BLaER1 treated with 17β-estradiol and CSF1 and Interleukin-3, amounts not matched to agents 10 nM and 100 nM (cell line): Measurements from ENCODE around the gene RAD50.

Source experiments
- H3K27ac ChIP-seq, 11 experiments: shearing (Covaris generic); formaldehyde crosslinking; 2 replicates each; pipeline ENCODE4 v1.8.1; 2022
- H3K27me3 ChIP-seq, 11 experiments: shearing (Covaris generic); formaldehyde crosslinking; 2 replicates each; pipeline ENCODE4 v1.8.1; 2022
- H3K36me3 ChIP-seq, 11 experiments: shearing (Covaris generic); formaldehyde crosslinking; 2 replicates each; pipeline ENCODE4 v1.8.1; 2022
- H3K4me1 ChIP-seq, 10 experiments: shearing (Covaris generic); formaldehyde crosslinking; 2 replicates each; pipeline ENCODE4 v1.8.1; 2022
- H3K4me2 ChIP-seq, 11 experiments: shearing (Covaris generic); formaldehyde crosslinking; 2 replicates each; pipeline ENCODE4 v1.8.1; 2022
- H3K4me3 ChIP-seq, 10 experiments: shearing (Covaris generic); formaldehyde crosslinking; 2 replicates each; pipeline ENCODE4 v1.8.1; 2022
- H3K9ac ChIP-seq, 11 experiments: shearing (Covaris generic); formaldehyde crosslinking; 2 replicates each; pipeline ENCODE4 v1.8.1; 2022
- H3K9me3 ChIP-seq, 11 experiments: shearing (Covaris generic); formaldehyde crosslinking; replicated peaks in 1 of 11; 2 replicates each; pipeline ENCODE4 v1.8.1; 2022
- H4K20me1 ChIP-seq, 11 experiments: shearing (Covaris generic); formaldehyde crosslinking; 2 replicates each; pipeline ENCODE4 v1.8.1; 2022
- Cebpa-rat ChIP-seq, 11 experiments: shearing (Covaris generic); IDR thresholded peaks; 2 replicates each; pipeline ENCODE4 v1.8.1; 2022

Gene RAD50

DNA sequence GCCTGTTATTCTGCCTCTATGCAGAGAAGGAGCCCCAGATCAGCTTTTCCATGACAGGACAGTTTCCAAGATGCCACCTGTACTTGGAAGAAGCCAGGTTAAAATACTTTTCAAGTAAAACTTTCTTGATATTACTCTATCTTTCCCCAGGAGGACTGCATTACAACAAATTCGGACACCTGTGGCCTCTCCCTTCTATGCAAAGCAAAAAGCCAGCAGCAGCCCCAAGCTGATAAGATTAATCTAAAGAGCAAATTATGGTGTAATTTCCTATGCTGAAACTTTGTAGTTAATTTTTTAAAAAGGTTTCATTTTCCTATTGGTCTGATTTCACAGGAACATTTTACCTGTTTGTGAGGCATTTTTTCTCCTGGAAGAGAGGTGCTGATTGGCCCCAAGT is 116.7 kb downstream of the RAD50 start:
- Histone ChIP-seq H4K20me1 (no peaks in the 10 kb centered on the region; a peak in 1 of 22 replicates), H3K36me3 (no peaks in the 10 kb centered on the region), H3K4me3 (no peak overlapping the region), H3K4me1 (no peaks in the 10 kb centered on the region), H3K27me3 (no peaks in the 10 kb centered on the region), H3K27ac (no peak overlapping the region), H3K9me3 (0 out of 22 replicates have a peak, but pooled peaks cover 0 to 6% (median 0%) of the 10 kb centered on the region in 11 experiments), H3K9ac (no peak overlapping the region), H3K4me2 (no peak overlapping the region)
- TF ChIP-seq Cebpa-rat (IDR thresholded peaks at IDR 0.05): no peak

GRCh38 chr5:132673939-132674630 is 117.3 kb downstream of the RAD50 start, which contains the start of gene IL4:
IL4 (plus strand) TSS chr5:132673989; CDS start chr5:132674051, 62 bp downstream.
- Histone ChIP-seq H3K4me3 (no peak within 1 kb of the TSS), H3K36me3 (no peaks in the 10 kb centered on the region), H3K27ac (no peak within 1 kb of the TSS), H3K27me3 (no peaks in the 10 kb centered on the region), H3K4me2 (no peak within 1 kb of the TSS), H3K9ac (no peak within 1 kb of the TSS), H4K20me1 (no peaks in the 10 kb centered on the region), H3K4me1 (no peaks in the 10 kb centered on the region), H3K9me3 (0 out of 22 replicates have a peak, but pooled peaks cover 0 to 6% (median 0%) of the 10 kb centered on the region in 11 experiments)
- TF ChIP-seq Cebpa-rat (IDR thresholded peaks at IDR 0.05): no peak

GRCh38 chr5:132674671-132675506 is 118.1 kb downstream of the RAD50 start:
- no peaks in the 10 kb centered on the region for H3K4me1 ChIP-seq
- no peak overlapping the region for H3K4me3 ChIP-seq
- H3K9ac ChIP-seq: no peak overlapping the region
- no peak overlapping the region for H3K4me2 ChIP-seq
- no peaks in the 10 kb centered on the region for H4K20me1 ChIP-seq
- H3K27me3 ChIP-seq: no peaks in the 10 kb centered on the region
- no peak overlapping the region for H3K27ac ChIP-seq
- H3K9me3 ChIP-seq: 0 out of 22 replicates have a peak, but pooled peaks cover 0 to 6% (median 0%) of the 10 kb centered on the region in 11 experiments
- H3K36me3 ChIP-seq: no peaks in the 10 kb centered on the region
- no peak for TF ChIP-seq Cebpa-rat (IDR thresholded peaks at IDR 0.05)

GRCh38 chr5:132675936-132676689 is 119.3 kb downstream of the RAD50 start:
- H3K27ac ChIP-seq: no peak overlapping the region
- H3K4me1 ChIP-seq: peaks cover 0 to under 1% (median 0%) of the 10 kb centered on the region in 10 experiments; a peak in 2 of 20 replicates
- no peaks in the 10 kb centered on the region for H3K27me3 ChIP-seq
- no peak overlapping the region for H3K4me2 ChIP-seq
- H3K9me3 ChIP-seq: 0 out of 22 replicates have a peak, but pooled peaks cover 0 to under 1% (median 0%) of the 10 kb centered on the region in 11 experiments
- no peak for TF ChIP-seq Cebpa-rat (IDR thresholded peaks at IDR 0.05)
- no peaks in the 10 kb centered on the region for H4K20me1 ChIP-seq
- no peak overlapping the region for H3K4me3 ChIP-seq
- no peak overlapping the region for H3K9ac ChIP-seq
- no peaks in the 10 kb centered on the region for H3K36me3 ChIP-seq

GRCh38 chr5:132677191-132677590 is 120.4 kb downstream of the RAD50 start:
- Histone ChIP-seq H3K27ac (no peak overlapping the region), H3K9me3 (no peaks in the 10 kb centered on the region), H3K27me3 (no peaks in the 10 kb centered on the region), H3K4me1 (peaks cover 0 to 7% (median 0%) of the 10 kb centered on the region in 10 experiments; a peak in 4 of 20 replicates), H3K4me3 (no peak overlapping the region), H3K4me2 (no peak overlapping the region), H3K36me3 (no peaks in the 10 kb centered on the region), H3K9ac (no peak overlapping the region), H4K20me1 (no peaks in the 10 kb centered on the region)
- TF ChIP-seq Cebpa-rat (IDR thresholded peaks at IDR 0.05): no peak

GRCh38 chr5:132677682-132678400 is 121.1 kb downstream of the RAD50 start:
- Histone ChIP-seq H3K4me3 (no peak overlapping the region), H3K27ac (no peak overlapping the region), H3K9me3 (no peaks in the 10 kb centered on the region), H3K4me1 (peaks cover 0 to 7% (median 0%) of the 10 kb centered on the region in 10 experiments; a peak in 4 of 20 replicates), H3K36me3 (no peaks in the 10 kb centered on the region), H3K4me2 (no peak overlapping the region), H3K27me3 (no peaks in the 10 kb centered on the region), H3K9ac (no peak overlapping the region), H4K20me1 (no peaks in the 10 kb centered on the region)
- TF ChIP-seq Cebpa-rat (IDR thresholded peaks at IDR 0.05): no peak

DNA sequence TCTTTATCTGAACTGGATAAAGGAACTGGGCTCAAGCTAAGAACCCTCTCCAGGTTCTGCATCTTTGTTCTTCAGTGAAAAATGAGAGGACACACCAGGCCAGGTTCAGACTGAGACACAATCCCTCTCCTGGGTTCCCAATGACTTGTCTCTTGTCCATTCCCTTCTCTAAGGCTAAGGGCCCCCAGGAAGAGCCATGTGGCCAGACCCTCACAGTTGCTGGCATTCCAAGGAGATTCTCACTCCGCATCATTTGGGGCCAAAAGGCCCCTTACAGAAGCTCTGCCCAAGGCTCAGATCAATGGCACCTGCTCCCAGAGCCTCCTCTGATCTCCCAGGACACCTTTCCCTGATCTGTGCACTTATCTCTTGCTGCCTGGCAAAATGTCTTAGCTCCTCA is 122.0 kb downstream of the RAD50 start:
- no peak overlapping the region for H3K27ac ChIP-seq
- H3K4me3 ChIP-seq: no peak overlapping the region
- no peak for TF ChIP-seq Cebpa-rat (IDR thresholded peaks at IDR 0.05)
- H3K9ac ChIP-seq: no peak overlapping the region
- no peaks in the 10 kb centered on the region for H3K36me3 ChIP-seq
- no peaks in the 10 kb centered on the region for H3K27me3 ChIP-seq
- H3K9me3 ChIP-seq: no peaks in the 10 kb centered on the region
- H4K20me1 ChIP-seq: no peaks in the 10 kb centered on the region
- H3K4me1 ChIP-seq: peaks cover 0 to 7% (median 0%) of the 10 kb centered on the region in 10 experiments; a peak in 4 of 20 replicates
- no peak overlapping the region for H3K4me2 ChIP-seq

DNA sequence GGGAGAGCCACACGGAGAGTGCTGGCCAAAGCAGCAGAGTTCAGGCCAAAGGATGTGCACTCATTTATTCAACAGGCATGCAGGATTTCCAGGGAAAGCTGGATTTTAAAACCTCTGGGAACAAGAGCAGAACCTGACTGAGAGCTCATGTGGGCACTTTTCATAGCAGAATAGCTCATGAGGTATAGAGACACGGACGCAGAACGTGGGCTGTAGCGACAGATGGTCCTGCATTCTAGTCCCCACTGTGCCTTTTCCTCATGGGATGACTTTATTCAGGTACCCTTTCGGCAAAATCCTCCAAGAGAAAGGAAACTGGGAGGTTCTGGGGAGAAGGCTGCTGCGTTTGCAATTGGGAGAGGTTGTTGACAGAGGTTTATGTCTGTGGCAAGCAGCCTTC is 122.4 kb downstream of the RAD50 start:
- Histone ChIP-seq H3K9me3 (no peaks in the 10 kb centered on the region), H3K4me2 (no peak overlapping the region), H4K20me1 (no peaks in the 10 kb centered on the region), H3K27ac (no peak overlapping the region), H3K4me3 (no peak overlapping the region), H3K36me3 (no peaks in the 10 kb centered on the region), H3K27me3 (no peaks in the 10 kb centered on the region), H3K9ac (no peak overlapping the region), H3K4me1 (peaks cover 0 to 10% (median 1%) of the 10 kb centered on the region in 10 experiments; a peak in 10 of 20 replicates)
- TF ChIP-seq Cebpa-rat (IDR thresholded peaks at IDR 0.05): no peak
